Panc1 (cell line): ENCODE measurements around the gene SPRR3. TPM values are rescaled to one million over a fixed set of nuclear protein-coding genes. Genes with fewer than 3 reads are reported as not detected.

Experiments
- ATAC-seq: fragments of 200-7000 bp; cut with Tn5 transposase; 2 replicates; pipeline ENCODE4 v1.9.1; 2020; ENCODE audit warnings: mild to moderate bottlenecking, moderate library complexity
- BruUV-seq: library from RNA; stranded (reverse); fragments of 400-500 nt; replicated peaks from 2 replicates; lab custom pipeline; 2021; lab: Mats Ljungman, UMichigan
- CTCF ChIA-PET: fragments of 300-600 bp; sonication (Branson Sonifier 250); formaldehyde crosslinking; loops from one replicate; lab custom pipeline; 2022; ENCODE audit warnings: antibody characterized with exemption; lab: Charles Lee
- POLR2A ChIA-PET: fragments of 300-600 bp; sonication (Branson Sonifier 250); formaldehyde crosslinking; loops from one replicate; lab custom pipeline; 2022; ENCODE audit warnings: antibody characterized with exemption; lab: Charles Lee
- DNase-seq: peaks from one replicate; pipeline ENCODE4 v3.0.0-alpha.2; 2010; ENCODE audit warnings: low read depth, low spot score
- H3K27ac ChIP-seq: 2 replicates; pipeline ENCODE4 v1.5.1; 2011; ENCODE audit warnings: mild to moderate bottlenecking, low read length, inconsistent platforms
- H3K27me3 ChIP-seq: fragments of 200-500 bp; sonication (Bioruptor generic); 2 replicates; pipeline ENCODE4 v1.6.0; 2014; ENCODE audit warnings: low read length, inconsistent platforms; ENCODE audit not compliant: control insufficient read depth, insufficient read depth
- H3K36me3 ChIP-seq: fragments of 200-500 bp; sonication (Bioruptor generic); 2 replicates; pipeline ENCODE4 v1.5.1; 2014; ENCODE audit warnings: inconsistent platforms, mild to moderate bottlenecking, low read length, moderate library complexity; ENCODE audit not compliant: control insufficient read depth, insufficient read depth
- H3K4me1 ChIP-seq: 2 replicates; pipeline ENCODE4 v1.5.1; 2011; ENCODE audit warnings: inconsistent platforms, mild to moderate bottlenecking, low read length, moderate library complexity; ENCODE audit not compliant: control insufficient read depth, insufficient read depth
- H3K4me3 ChIP-seq, 2 experiments: 2 replicates each; pipeline ENCODE4 v1.5.1; 2011 to 2012; ENCODE audit warnings: low read depth in 2 of 2, low read length in 2 of 2, mild to moderate bottlenecking in 2 of 2, inconsistent platforms in 1 of 2, moderate library complexity in 1 of 2
- H3K9me3 ChIP-seq: fragments of 200-500 bp; sonication (Bioruptor generic); 2 replicates; pipeline ENCODE4 v1.5.1; 2014; ENCODE audit warnings: low read depth, mild to moderate bottlenecking, inconsistent platforms, low read length, moderate library complexity; ENCODE audit not compliant: control insufficient read depth, insufficient read depth
- POLR2AphosphoS5 ChIP-seq: IDR thresholded peaks from 2 replicates; pipeline ENCODE4 v1.6.1; 2012; ENCODE audit warnings: mild to moderate bottlenecking, low read depth, low read length, moderate library complexity
- SIN3A ChIP-seq: IDR thresholded peaks from 2 replicates; pipeline ENCODE4 v1.6.1; 2012; ENCODE audit warnings: low read depth, mild to moderate bottlenecking, low read length, moderate library complexity, borderline replicate concordance; ENCODE audit not compliant: insufficient read depth
- TCF7L2 ChIP-seq: IDR thresholded peaks from 2 replicates; pipeline ENCODE4 v1.6.1; 2011; ENCODE audit warnings: mild to moderate bottlenecking, low read depth, low read length, inconsistent platforms
- in situ Hi-C: cut with HindIII; loops from 2 replicates; pipeline ENCODE4 v1.10.0; 2016; ENCODE audit warnings: low sequenced_read_pairs, low pct_unique_long_range_greater_than_20kb
- intact Hi-C: fragments of 100-400 bp; cut with micrococcal nuclease; formaldehyde crosslinking; loops from one replicate; pipeline ENCODE4 v1.10.0; 2022; ENCODE audit not compliant: unreplicated experiment
- total RNA-seq: library from RNA; stranded (reverse); gene quantifications from one replicate; pipeline ENCODE4 v1.2.1, GENCODE V29; 2021; ENCODE audit not compliant: unreplicated experiment
- TF ChIP-seq, protein P1 (sequence below), 2 experiments: IDR thresholded peaks; 2 replicates each; pipeline ENCODE4 v1.6.1; 2011 to 2012; ENCODE audit warnings: low read depth in 2 of 2, control low read depth in 1 of 2, low read length in 1 of 2, mild to moderate bottlenecking in 1 of 2, moderate library complexity in 1 of 2; ENCODE audit not compliant: insufficient read depth in 1 of 2
- TF ChIP-seq, protein P2 (sequence below): fragments of 450-650 bp; IDR thresholded peaks from 2 replicates; pipeline ENCODE4 v1.5.1; 2017; ENCODE audit warnings: mild to moderate bottlenecking

SPRR3 gene
- total RNA-seq, 1 experiment from 2014 or later, result not detected

DNA sequence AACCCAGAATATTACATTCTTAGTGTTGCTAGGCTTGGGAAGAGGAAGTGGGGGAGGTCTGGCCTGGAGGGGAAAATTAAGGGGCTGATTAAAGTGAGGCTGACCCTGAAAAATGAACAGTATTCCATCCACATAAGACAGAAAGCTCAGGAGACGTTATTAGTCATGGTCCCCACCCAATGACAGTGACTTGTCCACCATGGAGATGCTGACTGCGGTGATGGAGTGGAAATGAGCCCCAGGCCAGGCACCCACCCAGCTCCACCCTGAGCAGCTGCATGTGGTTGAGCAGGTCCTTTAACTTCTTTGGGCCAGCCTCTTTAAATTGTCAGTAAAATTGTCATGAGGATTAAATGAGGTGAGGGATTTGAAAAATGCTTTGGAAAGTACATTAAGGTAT is 32.5 kb upstream of the SPRR3 start:
- in situ Hi-C loops, result no loop called here
- ATAC-seq, result no peak

DNA sequence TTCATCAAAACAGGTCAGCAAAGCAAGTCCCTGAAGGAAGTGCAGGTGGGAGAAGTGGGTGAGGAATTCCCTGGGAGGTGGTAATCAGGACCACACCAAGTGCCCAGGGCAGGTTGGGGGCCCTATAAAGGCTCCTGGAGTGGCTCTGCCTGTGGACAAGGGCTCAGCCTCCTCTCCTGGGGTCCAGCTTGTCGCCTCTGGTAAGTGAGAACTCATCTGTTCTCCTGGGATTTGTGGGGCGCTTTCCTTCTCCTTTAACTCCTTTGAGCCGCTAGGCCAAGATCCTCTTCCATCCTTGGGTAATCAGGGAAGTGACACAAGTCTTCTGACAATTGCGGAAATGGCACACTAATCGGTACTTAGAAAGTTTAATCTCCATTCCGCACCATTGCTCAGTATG is 31.1 kb upstream of the SPRR3 start, which contains the start of gene SPRR4:
TSS of gene SPRR4 (plus strand) at position 154 of the 400 bp plus-strand sequence. CDS start 1,243 bp downstream, outside the sequence.
- ATAC-seq (no peak), DNase-seq (no peak)
- no TSS peak for BruUV-seq
- no peak within 1 kb of the TSS for H3K4me3 ChIP-seq
- no peaks in the 10 kb centered on the region for H3K9me3 ChIP-seq
- H3K27me3 ChIP-seq, result no peaks in the 10 kb centered on the region
- H3K36me3 ChIP-seq, result no peaks in the 10 kb centered on the region
- intact Hi-C loops, result no loop called here
- no peak within 1 kb of the TSS for H3K27ac ChIP-seq
- ChIA-PET CTCF (no interaction called here), POLR2A (no interaction called here)
- H3K4me1 ChIP-seq, result no peaks in the 10 kb centered on the region
- in situ Hi-C loops, result no loop called here
- TF ChIP-seq, protein P1, sequence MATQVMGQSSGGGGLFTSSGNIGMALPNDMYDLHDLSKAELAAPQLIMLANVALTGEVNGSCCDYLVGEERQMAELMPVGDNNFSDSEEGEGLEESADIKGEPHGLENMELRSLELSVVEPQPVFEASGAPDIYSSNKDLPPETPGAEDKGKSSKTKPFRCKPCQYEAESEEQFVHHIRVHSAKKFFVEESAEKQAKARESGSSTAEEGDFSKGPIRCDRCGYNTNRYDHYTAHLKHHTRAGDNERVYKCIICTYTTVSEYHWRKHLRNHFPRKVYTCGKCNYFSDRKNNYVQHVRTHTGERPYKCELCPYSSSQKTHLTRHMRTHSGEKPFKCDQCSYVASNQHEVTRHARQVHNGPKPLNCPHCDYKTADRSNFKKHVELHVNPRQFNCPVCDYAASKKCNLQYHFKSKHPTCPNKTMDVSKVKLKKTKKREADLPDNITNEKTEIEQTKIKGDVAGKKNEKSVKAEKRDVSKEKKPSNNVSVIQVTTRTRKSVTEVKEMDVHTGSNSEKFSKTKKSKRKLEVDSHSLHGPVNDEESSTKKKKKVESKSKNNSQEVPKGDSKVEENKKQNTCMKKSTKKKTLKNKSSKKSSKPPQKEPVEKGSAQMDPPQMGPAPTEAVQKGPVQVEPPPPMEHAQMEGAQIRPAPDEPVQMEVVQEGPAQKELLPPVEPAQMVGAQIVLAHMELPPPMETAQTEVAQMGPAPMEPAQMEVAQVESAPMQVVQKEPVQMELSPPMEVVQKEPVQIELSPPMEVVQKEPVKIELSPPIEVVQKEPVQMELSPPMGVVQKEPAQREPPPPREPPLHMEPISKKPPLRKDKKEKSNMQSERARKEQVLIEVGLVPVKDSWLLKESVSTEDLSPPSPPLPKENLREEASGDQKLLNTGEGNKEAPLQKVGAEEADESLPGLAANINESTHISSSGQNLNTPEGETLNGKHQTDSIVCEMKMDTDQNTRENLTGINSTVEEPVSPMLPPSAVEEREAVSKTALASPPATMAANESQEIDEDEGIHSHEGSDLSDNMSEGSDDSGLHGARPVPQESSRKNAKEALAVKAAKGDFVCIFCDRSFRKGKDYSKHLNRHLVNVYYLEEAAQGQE (IDR thresholded peaks at IDR 0.05; ENCODE audit: insufficient read depth in 1 of 2, low read depth in 2 of 2, low read length in 1 of 2), result no peak
- no peak for TF ChIP-seq POLR2AphosphoS5
- TF ChIP-seq SIN3A, result no peak
- TF ChIP-seq TCF7L2, result no peak
- TF ChIP-seq, protein P2, sequence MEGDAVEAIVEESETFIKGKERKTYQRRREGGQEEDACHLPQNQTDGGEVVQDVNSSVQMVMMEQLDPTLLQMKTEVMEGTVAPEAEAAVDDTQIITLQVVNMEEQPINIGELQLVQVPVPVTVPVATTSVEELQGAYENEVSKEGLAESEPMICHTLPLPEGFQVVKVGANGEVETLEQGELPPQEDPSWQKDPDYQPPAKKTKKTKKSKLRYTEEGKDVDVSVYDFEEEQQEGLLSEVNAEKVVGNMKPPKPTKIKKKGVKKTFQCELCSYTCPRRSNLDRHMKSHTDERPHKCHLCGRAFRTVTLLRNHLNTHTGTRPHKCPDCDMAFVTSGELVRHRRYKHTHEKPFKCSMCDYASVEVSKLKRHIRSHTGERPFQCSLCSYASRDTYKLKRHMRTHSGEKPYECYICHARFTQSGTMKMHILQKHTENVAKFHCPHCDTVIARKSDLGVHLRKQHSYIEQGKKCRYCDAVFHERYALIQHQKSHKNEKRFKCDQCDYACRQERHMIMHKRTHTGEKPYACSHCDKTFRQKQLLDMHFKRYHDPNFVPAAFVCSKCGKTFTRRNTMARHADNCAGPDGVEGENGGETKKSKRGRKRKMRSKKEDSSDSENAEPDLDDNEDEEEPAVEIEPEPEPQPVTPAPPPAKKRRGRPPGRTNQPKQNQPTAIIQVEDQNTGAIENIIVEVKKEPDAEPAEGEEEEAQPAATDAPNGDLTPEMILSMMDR, result no peak

More for the DNA sequence above, 32.5 kb upstream of the SPRR3 start:
- CTCF ChIA-PET, result no interaction called here
- no peak for DNase-seq
- Histone ChIP-seq H3K27ac (no peak overlapping the region), H3K4me1 (no peaks in the 10 kb centered on the region), H3K36me3 (no peaks in the 10 kb centered on the region), H3K4me3 (no peak overlapping the region), H3K9me3 (no peaks in the 10 kb centered on the region), H3K27me3 (no peaks in the 10 kb centered on the region; the same call in 1 of the 2 replicates)
- POLR2A ChIA-PET, result no interaction called here
- no TSS peak for BruUV-seq
- intact Hi-C loops, result no loop called here
- TF ChIP-seq, protein P1 (IDR thresholded peaks at IDR 0.05; ENCODE audit: insufficient read depth in 1 of 2, low read depth in 2 of 2, low read length in 1 of 2), result no peak
- TF ChIP-seq POLR2AphosphoS5 (no peak), SIN3A (no peak), TCF7L2 (no peak)
- TF ChIP-seq, protein P2, result no peak
